Measurements from ENCODE around the gene TEX36.

Gene TEX36

GRCh38 chr10:125637496-125637895 is 45.5 kb downstream of the TEX36 start:
- Histone ChIP-seq H3K9ac (ENCODE audit: low read depth in 1 of 2, low read length in 2 of 2) (no peak overlapping the region), H3K4me3 (ENCODE audit: low read length in 2 of 2) (no peak overlapping the region), H3K27me3 (ENCODE audit: control insufficient read depth in 2 of 2, insufficient read depth in 2 of 2, low read length in 2 of 2) (no peaks in the 10 kb centered on the region), H3K36me3 (ENCODE audit: control insufficient read depth in 2 of 2, insufficient read depth in 2 of 2, low read length in 2 of 2) (no peaks in the 10 kb centered on the region), H3K9me3 (ENCODE audit: control insufficient read depth in 2 of 2, low read length in 2 of 2) (no peaks in the 10 kb centered on the region), H3K27ac (ENCODE audit: low read depth in 2 of 2, low read length in 2 of 2) (no peak overlapping the region), H3K4me1 (ENCODE audit: control insufficient read depth in 2 of 2, insufficient read depth in 2 of 2, low read length in 2 of 2) (no peaks in the 10 kb centered on the region)

DNA sequence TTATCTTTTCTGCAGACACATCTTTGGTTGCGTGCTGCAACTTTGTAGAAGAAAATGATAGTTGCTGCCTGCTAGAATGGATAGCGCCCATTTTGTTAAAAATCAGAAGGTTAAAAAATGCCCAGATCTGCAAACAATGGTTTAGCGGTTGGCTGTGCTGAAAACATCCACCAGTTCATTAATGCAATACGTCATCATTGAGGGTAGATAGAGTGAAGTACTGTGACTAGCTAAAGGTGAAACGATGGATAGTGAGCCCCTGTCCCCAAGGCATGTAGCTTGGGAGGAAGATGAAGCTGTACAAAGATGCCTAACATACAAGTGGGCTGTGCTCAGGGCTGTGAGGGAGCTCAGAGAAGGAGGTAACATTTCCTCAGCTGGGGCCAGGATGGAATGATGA is 48.4 kb downstream of the TEX36 start:
- H3K4me1 ChIP-seq (ENCODE audit: control insufficient read depth in 2 of 2, insufficient read depth in 2 of 2, low read length in 2 of 2), result no peaks in the 10 kb centered on the region
- H3K27ac ChIP-seq (ENCODE audit: low read depth in 2 of 2, low read length in 2 of 2), result no peak overlapping the region
- H3K27me3 ChIP-seq (ENCODE audit: control insufficient read depth in 2 of 2, insufficient read depth in 2 of 2, low read length in 2 of 2), result peaks cover 0 to 3% of the 10 kb centered on the region in 2 donors
- H3K4me3 ChIP-seq (ENCODE audit: low read length in 2 of 2), result no peak overlapping the region
- H3K36me3 ChIP-seq (ENCODE audit: control insufficient read depth in 2 of 2, insufficient read depth in 2 of 2, low read length in 2 of 2), result no peaks in the 10 kb centered on the region
- H3K9me3 ChIP-seq (ENCODE audit: control insufficient read depth in 2 of 2, low read length in 2 of 2), result no peaks in the 10 kb centered on the region
- no peak overlapping the region for H3K9ac ChIP-seq (ENCODE audit: low read depth in 1 of 2, low read length in 2 of 2)

DNA sequence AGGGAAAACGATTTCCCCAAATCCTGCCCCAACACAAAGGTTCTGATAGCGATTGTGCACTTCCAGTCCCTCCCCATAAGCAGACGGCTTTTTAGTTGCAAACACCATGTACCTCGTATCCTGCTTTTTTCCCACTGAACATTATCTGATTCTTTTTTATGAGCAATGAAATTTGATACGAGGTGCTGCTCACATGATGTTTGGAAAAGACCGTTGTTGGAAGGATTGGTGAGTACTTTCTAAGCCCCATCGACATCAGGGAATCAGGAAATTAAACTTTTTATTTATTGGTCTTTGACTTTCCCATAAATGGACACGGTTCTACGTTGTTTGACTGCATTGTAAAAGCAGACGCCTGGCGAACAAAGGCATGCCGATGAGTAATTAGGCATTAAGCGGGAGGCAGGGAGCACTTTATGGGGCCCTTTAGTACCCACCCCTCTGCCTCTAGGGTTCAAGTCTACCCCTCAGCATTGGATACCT is 49.4 kb downstream of the TEX36 start:
- Histone ChIP-seq H3K27ac (ENCODE audit: low read depth in 2 of 2, low read length in 2 of 2) (no peak overlapping the region), H3K4me3 (ENCODE audit: low read length in 2 of 2) (no peak overlapping the region), H3K27me3 (ENCODE audit: control insufficient read depth in 2 of 2, insufficient read depth in 2 of 2, low read length in 2 of 2) (peaks cover 0 to 3% of the 10 kb centered on the region in 2 donors), H3K36me3 (ENCODE audit: control insufficient read depth in 2 of 2, insufficient read depth in 2 of 2, low read length in 2 of 2) (no peaks in the 10 kb centered on the region), H3K9ac (ENCODE audit: low read depth in 1 of 2, low read length in 2 of 2) (no peak overlapping the region), H3K4me1 (ENCODE audit: control insufficient read depth in 2 of 2, insufficient read depth in 2 of 2, low read length in 2 of 2) (no peaks in the 10 kb centered on the region), H3K9me3 (ENCODE audit: control insufficient read depth in 2 of 2, low read length in 2 of 2) (no peaks in the 10 kb centered on the region)

- Histone ChIP-seq H3K36me3 (ENCODE audit: control insufficient read depth in 2 of 2, insufficient read depth in 2 of 2, low read length in 2 of 2) (no peaks in the 10 kb centered on the region), H3K4me3 (ENCODE audit: low read length in 2 of 2) (no peak overlapping the region), H3K27ac (ENCODE audit: low read depth in 2 of 2, low read length in 2 of 2) (no peak overlapping the region), H3K27me3 (ENCODE audit: control insufficient read depth in 2 of 2, insufficient read depth in 2 of 2, low read length in 2 of 2) (peaks cover 0 to 3% of the 10 kb centered on the region in 2 donors), H3K4me1 (ENCODE audit: control insufficient read depth in 2 of 2, insufficient read depth in 2 of 2, low read length in 2 of 2) (no peaks in the 10 kb centered on the region), H3K9me3 (ENCODE audit: control insufficient read depth in 2 of 2, low read length in 2 of 2) (no peaks in the 10 kb centered on the region), H3K9ac (ENCODE audit: low read depth in 1 of 2, low read length in 2 of 2) (no peak overlapping the region)
These were observed 51.2 kb downstream of the TEX36 start for GRCh38 chr10:125631806-125632205.

DNA sequence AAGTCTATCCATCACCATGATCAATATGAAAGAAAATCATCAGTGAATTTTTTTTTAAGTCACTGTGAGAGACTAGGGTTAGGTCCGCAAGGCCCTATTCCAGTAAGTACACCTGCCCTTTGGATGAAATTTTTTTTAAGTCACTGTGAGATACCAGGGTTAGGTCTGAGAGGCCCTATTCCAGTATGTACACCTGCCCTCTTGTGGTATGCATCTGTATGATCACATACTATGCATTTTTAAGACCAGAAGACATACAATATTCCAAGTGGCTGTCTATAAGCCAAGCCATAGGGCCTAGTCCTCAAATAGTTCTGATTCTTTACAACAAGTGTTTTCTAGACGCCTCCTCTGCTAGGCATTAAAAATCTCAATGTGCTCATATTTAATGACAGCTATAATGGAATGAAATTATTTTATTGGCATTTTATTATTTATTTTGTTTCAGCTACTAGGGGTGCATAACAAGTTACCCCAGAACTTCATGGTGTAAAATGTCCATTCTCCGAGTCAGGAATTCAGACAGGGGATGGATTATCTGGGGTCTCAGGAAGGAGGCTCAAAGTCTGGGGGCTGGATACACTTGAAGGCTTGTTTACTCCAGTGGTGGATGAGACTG is 53.1 kb downstream of the TEX36 start:
- Histone ChIP-seq H3K36me3 (ENCODE audit: control insufficient read depth in 2 of 2, insufficient read depth in 2 of 2, low read length in 2 of 2) (no peaks in the 10 kb centered on the region), H3K27ac (ENCODE audit: low read depth in 2 of 2, low read length in 2 of 2) (no peak overlapping the region), H3K4me3 (ENCODE audit: low read length in 2 of 2) (no peak overlapping the region), H3K9ac (ENCODE audit: low read depth in 1 of 2, low read length in 2 of 2) (no peak overlapping the region), H3K4me1 (ENCODE audit: control insufficient read depth in 2 of 2, insufficient read depth in 2 of 2, low read length in 2 of 2) (no peaks in the 10 kb centered on the region), H3K27me3 (ENCODE audit: control insufficient read depth in 2 of 2, insufficient read depth in 2 of 2, low read length in 2 of 2) (peaks cover 0 to 3% of the 10 kb centered on the region in 2 donors), H3K9me3 (ENCODE audit: control insufficient read depth in 2 of 2, low read length in 2 of 2) (no peaks in the 10 kb centered on the region)

- Histone ChIP-seq H3K27ac (ENCODE audit: low read depth in 2 of 2, low read length in 2 of 2) (no peak overlapping the region), H3K4me1 (ENCODE audit: control insufficient read depth in 2 of 2, insufficient read depth in 2 of 2, low read length in 2 of 2) (no peaks in the 10 kb centered on the region)
These were observed 54.6 kb downstream of the TEX36 start for GRCh38 chr10:125628104-125629049.

DNA sequence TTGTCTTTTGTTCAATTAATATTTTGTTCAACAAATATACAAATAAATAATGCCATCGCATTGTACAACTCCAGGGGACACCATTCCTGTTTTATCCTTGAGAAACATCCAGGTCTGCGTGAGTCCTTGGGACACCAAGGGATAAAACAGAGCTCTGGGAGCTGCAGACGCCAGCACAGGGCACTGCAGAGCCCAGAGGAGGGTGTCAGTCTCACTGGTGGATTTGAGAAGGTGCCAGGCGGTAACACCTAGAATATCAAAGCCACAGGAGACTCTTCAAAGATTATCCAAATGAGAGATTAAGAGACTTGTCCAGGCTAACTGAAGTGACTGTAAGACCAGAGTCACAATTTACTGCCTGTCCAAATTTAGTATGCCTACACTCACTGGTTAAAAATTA is 55.3 kb downstream of the TEX36 start:
- Histone ChIP-seq H3K4me1 (ENCODE audit: control insufficient read depth in 2 of 2, insufficient read depth in 2 of 2, low read length in 2 of 2) (no peaks in the 10 kb centered on the region), H3K9ac (ENCODE audit: low read depth in 1 of 2, low read length in 2 of 2) (no peak overlapping the region), H3K9me3 (ENCODE audit: control insufficient read depth in 2 of 2, low read length in 2 of 2) (no peaks in the 10 kb centered on the region)

More at GRCh38 chr10:125628104-125629049, 54.6 kb downstream of the TEX36 start:
- Histone ChIP-seq H3K9me3 (ENCODE audit: control insufficient read depth in 2 of 2, low read length in 2 of 2) (no peaks in the 10 kb centered on the region), H3K9ac (ENCODE audit: low read depth in 1 of 2, low read length in 2 of 2) (no peak overlapping the region), H3K4me3 (ENCODE audit: low read length in 2 of 2) (no peak overlapping the region), H3K36me3 (ENCODE audit: control insufficient read depth in 2 of 2, insufficient read depth in 2 of 2, low read length in 2 of 2) (no peaks in the 10 kb centered on the region), H3K27me3 (ENCODE audit: control insufficient read depth in 2 of 2, insufficient read depth in 2 of 2, low read length in 2 of 2) (peaks cover 0 to 3% of the 10 kb centered on the region in 2 donors)

GRCh38 chr10:125626671-125627070 is 56.3 kb downstream of the TEX36 start:
- Histone ChIP-seq H3K4me1 (ENCODE audit: control insufficient read depth in 2 of 2, insufficient read depth in 2 of 2, low read length in 2 of 2) (no peaks in the 10 kb centered on the region), H3K9me3 (ENCODE audit: control insufficient read depth in 2 of 2, low read length in 2 of 2) (no peaks in the 10 kb centered on the region), H3K27ac (ENCODE audit: low read depth in 2 of 2, low read length in 2 of 2) (no peak overlapping the region), H3K4me3 (ENCODE audit: low read length in 2 of 2) (no peak overlapping the region), H3K27me3 (ENCODE audit: control insufficient read depth in 2 of 2, insufficient read depth in 2 of 2, low read length in 2 of 2) (peaks cover 0 to under 1% of the 10 kb centered on the region in 2 donors), H3K36me3 (ENCODE audit: control insufficient read depth in 2 of 2, insufficient read depth in 2 of 2, low read length in 2 of 2) (no peaks in the 10 kb centered on the region), H3K9ac (ENCODE audit: low read depth in 1 of 2, low read length in 2 of 2) (no peak overlapping the region)

More for the DNA sequence above, 55.3 kb downstream of the TEX36 start:
- Histone ChIP-seq H3K27me3 (ENCODE audit: control insufficient read depth in 2 of 2, insufficient read depth in 2 of 2, low read length in 2 of 2) (peaks cover 0 to 3% of the 10 kb centered on the region in 2 donors), H3K36me3 (ENCODE audit: control insufficient read depth in 2 of 2, insufficient read depth in 2 of 2, low read length in 2 of 2) (no peaks in the 10 kb centered on the region), H3K4me3 (ENCODE audit: low read length in 2 of 2) (no peak overlapping the region), H3K27ac (ENCODE audit: low read depth in 2 of 2, low read length in 2 of 2) (no peak overlapping the region)

DNA sequence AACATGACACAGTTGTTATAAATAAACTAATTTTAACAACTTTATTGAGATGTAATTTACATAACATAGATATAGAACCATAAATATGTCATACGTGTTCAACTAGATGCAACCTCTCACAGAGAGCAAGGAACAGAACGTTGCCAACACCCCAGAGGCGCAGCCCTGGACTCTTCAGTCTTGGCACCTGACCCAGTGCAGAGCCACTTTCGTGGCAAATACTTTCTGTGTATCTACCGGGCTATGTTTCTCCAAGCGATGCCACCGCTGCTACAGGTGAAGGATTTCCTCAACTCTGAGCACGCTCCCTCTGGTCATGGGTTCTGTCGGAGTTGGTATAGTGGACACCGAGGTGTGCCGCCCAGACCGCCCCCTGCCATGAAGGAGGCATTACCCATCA is 57.4 kb downstream of the TEX36 start:
- Histone ChIP-seq H3K4me1 (ENCODE audit: control insufficient read depth in 2 of 2, insufficient read depth in 2 of 2, low read length in 2 of 2) (no peaks in the 10 kb centered on the region), H3K4me3 (ENCODE audit: low read length in 2 of 2) (no peak overlapping the region), H3K36me3 (ENCODE audit: control insufficient read depth in 2 of 2, insufficient read depth in 2 of 2, low read length in 2 of 2) (no peaks in the 10 kb centered on the region), H3K27me3 (ENCODE audit: control insufficient read depth in 2 of 2, insufficient read depth in 2 of 2, low read length in 2 of 2) (no peaks in the 10 kb centered on the region), H3K9me3 (ENCODE audit: control insufficient read depth in 2 of 2, low read length in 2 of 2) (no peaks in the 10 kb centered on the region), H3K9ac (ENCODE audit: low read depth in 1 of 2, low read length in 2 of 2) (no peak overlapping the region), H3K27ac (ENCODE audit: low read depth in 2 of 2, low read length in 2 of 2) (no peak overlapping the region)

DNA sequence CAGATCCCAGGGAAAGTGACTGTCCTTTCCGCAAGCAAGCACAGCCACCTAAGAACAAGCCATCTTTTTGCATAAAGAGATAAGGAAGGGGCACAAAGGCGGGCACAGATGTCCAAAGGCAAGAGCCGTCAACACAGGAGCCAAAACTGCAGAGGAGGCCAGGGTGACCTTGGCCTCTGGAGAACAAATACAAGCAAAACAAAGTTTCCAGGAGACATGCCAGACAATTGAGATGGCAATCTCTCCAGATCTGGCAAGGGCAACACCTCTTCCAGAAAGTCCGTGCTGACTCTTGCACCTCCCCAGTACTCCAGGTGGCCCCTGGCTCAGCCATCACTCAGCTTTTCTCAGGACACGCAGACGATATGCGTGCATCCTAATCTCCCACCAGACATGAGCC is 58.2 kb downstream of the TEX36 start:
- no peaks in the 10 kb centered on the region for H3K9me3 ChIP-seq (ENCODE audit: control insufficient read depth in 2 of 2, low read length in 2 of 2)
- H3K9ac ChIP-seq (ENCODE audit: low read depth in 1 of 2, low read length in 2 of 2), result no peak overlapping the region
- H3K27ac ChIP-seq (ENCODE audit: low read depth in 2 of 2, low read length in 2 of 2), result no peak overlapping the region
- H3K4me1 ChIP-seq (ENCODE audit: control insufficient read depth in 2 of 2, insufficient read depth in 2 of 2, low read length in 2 of 2), result no peaks in the 10 kb centered on the region
- no peak overlapping the region for H3K4me3 ChIP-seq (ENCODE audit: low read length in 2 of 2)
- no peaks in the 10 kb centered on the region for H3K27me3 ChIP-seq (ENCODE audit: control insufficient read depth in 2 of 2, insufficient read depth in 2 of 2, low read length in 2 of 2)
- no peaks in the 10 kb centered on the region for H3K36me3 ChIP-seq (ENCODE audit: control insufficient read depth in 2 of 2, insufficient read depth in 2 of 2, low read length in 2 of 2)

Data from mucosa of rectum (tissue), 2 donors.